ENCODE results near the gene FKBP2. TPM values are rescaled to one million over a fixed set of nuclear protein-coding genes. Genes with fewer than 3 reads are reported as not detected.

Gene FKBP2
- total RNA-seq, 1 donor: 34.3 TPM

DNA sequence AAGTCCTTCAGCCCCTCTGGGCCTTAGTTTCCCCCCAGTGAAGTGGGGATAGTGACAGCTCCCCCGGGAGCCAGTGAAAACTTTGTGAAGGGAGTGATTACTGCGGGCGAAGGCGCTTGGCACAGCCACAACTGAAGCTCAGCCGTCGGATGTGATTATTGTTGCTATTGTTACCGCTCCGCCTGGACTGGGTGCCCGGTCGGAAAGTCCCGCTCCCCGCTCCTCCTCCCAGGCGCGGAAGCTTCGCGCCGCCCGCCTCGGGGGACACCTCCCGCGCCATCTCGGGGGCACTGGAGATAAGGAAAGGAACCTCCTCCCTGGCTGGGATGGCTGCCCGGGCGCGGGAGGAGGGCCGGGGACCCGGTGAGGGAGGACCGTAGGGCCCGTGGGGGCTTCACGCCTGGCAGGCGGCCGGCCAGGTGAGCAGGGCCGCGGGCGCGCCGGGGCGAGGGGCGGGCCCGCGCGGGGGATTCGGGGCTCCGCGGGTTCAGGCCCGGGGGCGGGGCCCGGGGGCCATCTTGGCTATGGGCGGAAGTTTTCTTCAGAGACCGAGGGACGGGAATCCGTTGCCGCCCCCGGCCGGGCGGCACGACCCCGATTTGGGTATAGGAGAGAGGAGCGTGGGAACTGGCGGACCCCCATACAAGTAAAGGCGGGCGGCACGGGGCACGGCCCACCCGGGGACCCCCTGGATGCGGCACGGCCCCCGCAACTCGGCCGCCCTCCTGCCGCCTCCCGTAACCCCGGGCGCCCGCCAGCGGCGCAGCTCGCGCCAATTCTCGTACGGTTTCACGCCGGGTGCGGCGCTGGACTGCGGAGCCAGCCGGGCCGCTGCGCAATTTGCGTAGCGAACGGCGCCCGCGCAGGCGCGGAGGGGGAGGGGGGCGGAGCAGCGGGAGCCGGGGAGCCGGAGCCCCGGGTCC, 44.3 kb downstream of the FKBP2 start, which contains the start of gene GPR137:
TSS of gene GPR137 (plus strand) at position 887 of the 923 bp plus-strand sequence. CDS start 677 bp downstream, outside the sequence.
- peak within 1 kb of the TSS; percentile 87 for H3K4me3 ChIP-seq (ENCODE audit: low read depth, low read length)
- peak; percentile 68 for DNase-seq (ENCODE audit: low read depth)
- TF ChIP-seq, protein P1, sequence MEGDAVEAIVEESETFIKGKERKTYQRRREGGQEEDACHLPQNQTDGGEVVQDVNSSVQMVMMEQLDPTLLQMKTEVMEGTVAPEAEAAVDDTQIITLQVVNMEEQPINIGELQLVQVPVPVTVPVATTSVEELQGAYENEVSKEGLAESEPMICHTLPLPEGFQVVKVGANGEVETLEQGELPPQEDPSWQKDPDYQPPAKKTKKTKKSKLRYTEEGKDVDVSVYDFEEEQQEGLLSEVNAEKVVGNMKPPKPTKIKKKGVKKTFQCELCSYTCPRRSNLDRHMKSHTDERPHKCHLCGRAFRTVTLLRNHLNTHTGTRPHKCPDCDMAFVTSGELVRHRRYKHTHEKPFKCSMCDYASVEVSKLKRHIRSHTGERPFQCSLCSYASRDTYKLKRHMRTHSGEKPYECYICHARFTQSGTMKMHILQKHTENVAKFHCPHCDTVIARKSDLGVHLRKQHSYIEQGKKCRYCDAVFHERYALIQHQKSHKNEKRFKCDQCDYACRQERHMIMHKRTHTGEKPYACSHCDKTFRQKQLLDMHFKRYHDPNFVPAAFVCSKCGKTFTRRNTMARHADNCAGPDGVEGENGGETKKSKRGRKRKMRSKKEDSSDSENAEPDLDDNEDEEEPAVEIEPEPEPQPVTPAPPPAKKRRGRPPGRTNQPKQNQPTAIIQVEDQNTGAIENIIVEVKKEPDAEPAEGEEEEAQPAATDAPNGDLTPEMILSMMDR (IDR thresholded peaks at IDR 0.05; ENCODE audit: insufficient read depth, low read length): no peak

- DNase-seq (ENCODE audit: low read depth): no peak
- TF ChIP-seq, protein P1 (IDR thresholded peaks at IDR 0.05; ENCODE audit: insufficient read depth, low read length): no peak
- peak overlapping the region; percentile 87 for H3K4me3 ChIP-seq (ENCODE audit: low read depth, low read length)
Observed at GRCh38 chr11:64285885-64286800, 45.2 kb downstream of the FKBP2 start.

DNA sequence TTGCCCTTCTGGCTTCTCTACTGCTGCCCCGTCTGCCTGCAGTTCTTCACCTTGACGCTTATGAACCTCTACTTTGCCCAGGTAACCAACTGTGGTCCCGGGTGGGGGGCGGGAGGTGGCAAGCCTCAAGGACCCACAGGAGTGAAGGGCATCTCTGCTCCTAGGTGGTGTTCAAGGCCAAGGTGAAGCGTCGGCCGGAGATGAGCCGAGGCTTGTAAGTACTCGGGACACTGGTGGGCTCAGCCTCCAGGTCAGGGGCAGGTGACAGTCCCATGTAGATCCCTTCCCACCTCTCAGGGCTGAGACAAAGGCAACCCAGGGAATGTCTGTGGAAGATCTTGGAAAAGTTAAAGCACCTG, 45.9 kb downstream of the FKBP2 start:
- H3K4me3 ChIP-seq (ENCODE audit: low read depth, low read length): no peak overlapping the region
- no peak for DNase-seq (ENCODE audit: low read depth)
- TF ChIP-seq, protein P1 (IDR thresholded peaks at IDR 0.05; ENCODE audit: insufficient read depth, low read length): no peak

GRCh38 chr11:64287676-64288352, 46.9 kb downstream of the FKBP2 start:
- TF ChIP-seq, protein P1 (IDR thresholded peaks at IDR 0.05; ENCODE audit: insufficient read depth, low read length): no peak
- H3K4me3 ChIP-seq (ENCODE audit: low read depth, low read length): no peak overlapping the region
- DNase-seq (ENCODE audit: low read depth): no peak

DNA sequence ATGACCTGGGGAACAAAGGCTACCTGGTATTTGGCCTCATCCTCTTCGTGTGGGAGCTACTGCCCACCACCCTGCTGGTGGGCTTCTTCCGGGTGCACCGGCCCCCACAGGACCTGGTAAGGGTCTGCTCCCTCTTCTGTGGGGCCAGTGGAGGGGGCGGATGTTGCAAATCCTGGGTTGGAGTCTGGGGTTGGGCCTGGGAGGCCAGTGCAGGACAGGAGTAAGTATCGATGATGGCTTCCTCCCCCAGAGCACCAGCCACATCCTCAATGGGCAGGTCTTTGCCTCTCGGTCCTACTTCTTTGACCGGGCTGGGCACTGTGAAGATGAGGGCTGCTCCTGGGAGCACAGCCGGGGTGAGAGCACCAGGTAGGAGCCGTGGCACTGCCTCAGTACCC, 47.5 kb downstream of the FKBP2 start:
- TF ChIP-seq, protein P1 (IDR thresholded peaks at IDR 0.05; ENCODE audit: insufficient read depth, low read length): no peak
- H3K4me3 ChIP-seq (ENCODE audit: low read depth, low read length): no peak overlapping the region
- DNase-seq (ENCODE audit: low read depth): no peak

- TF ChIP-seq, protein P1 (IDR thresholded peaks at IDR 0.05; ENCODE audit: insufficient read depth, low read length): no peak
- DNase-seq (ENCODE audit: low read depth): no peak
Observed at GRCh38 chr11:64289002-64289564, 48.2 kb downstream of the FKBP2 start.

More at GRCh38 chr11:64289002-64289564, 48.2 kb downstream of the FKBP2 start:
- no peak overlapping the region for H3K4me3 ChIP-seq (ENCODE audit: low read depth, low read length)
